Subcutaneous adipose tissue (tissue), 4 donors: Measurements from ENCODE around the gene GTF2F2. TPM values are rescaled to one million over a fixed set of nuclear protein-coding genes. Genes with fewer than 3 reads are reported as not detected.

Source experiments
- small RNA-seq: library from RNA; depleted of rRNA; stranded (forward); fragments of <200 nt; gene quantifications from one replicate; pipeline ENCODE3, GENCODE V24; 2016
- total RNA-seq, 4 donors: library from RNA; depleted of rRNA; stranded (reverse); fragments of >200 nt; gene quantifications; one replicate each; pipeline ENCODE4 v1.1.0, GENCODE V29; 2016
- TF ChIP-seq, protein P1 (sequence below): fragments of 450-650 bp; IDR thresholded peaks from one replicate; pipeline ENCODE4 v1.5.1; 2016; ENCODE audit warnings: low read depth, mild to moderate bottlenecking, control low read depth, antibody characterized with exemption, moderate library complexity

Gene GTF2F2
- total RNA-seq, 4 donors from 2014 or later = 9.0 to 21.5 (median 15.2) TPM

DNA sequence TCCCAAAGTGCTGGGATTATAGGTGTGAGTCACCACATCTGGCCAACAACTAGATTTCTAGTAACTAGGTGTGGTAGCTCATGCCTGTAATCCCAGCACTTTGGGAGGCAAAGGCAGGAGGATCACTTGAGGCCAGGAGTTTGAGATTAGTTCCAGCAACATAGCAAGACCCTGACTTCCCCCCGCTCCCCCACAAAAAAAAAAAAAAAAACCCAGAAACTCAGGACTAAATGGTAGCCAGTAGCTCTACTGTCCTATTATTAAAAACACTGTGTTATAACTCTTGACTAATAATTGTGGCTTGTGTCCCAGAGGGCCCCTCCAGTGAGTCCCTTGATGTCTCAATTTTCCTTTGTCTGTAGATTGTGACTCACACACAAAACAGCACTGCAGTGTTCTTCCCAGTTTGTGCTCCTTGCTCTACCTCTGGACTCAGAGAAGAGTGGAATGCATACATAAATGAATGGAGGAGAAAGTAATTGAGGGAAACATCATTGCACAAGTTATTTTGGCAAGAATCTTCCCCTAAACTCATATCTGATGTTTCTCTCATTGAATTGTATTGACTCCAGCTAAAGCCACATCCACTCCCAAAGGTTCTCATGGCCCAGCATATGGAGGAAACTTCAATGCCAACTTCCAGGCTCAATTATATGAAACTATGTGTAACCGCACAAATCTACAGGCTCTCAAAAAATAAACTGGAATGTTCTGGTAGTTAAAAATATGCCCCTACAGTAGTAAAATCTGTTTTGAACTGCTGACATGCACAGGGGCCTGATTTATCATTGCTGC lies 211.9 kb downstream of the GTF2F2 start:
- TF ChIP-seq, protein P1, sequence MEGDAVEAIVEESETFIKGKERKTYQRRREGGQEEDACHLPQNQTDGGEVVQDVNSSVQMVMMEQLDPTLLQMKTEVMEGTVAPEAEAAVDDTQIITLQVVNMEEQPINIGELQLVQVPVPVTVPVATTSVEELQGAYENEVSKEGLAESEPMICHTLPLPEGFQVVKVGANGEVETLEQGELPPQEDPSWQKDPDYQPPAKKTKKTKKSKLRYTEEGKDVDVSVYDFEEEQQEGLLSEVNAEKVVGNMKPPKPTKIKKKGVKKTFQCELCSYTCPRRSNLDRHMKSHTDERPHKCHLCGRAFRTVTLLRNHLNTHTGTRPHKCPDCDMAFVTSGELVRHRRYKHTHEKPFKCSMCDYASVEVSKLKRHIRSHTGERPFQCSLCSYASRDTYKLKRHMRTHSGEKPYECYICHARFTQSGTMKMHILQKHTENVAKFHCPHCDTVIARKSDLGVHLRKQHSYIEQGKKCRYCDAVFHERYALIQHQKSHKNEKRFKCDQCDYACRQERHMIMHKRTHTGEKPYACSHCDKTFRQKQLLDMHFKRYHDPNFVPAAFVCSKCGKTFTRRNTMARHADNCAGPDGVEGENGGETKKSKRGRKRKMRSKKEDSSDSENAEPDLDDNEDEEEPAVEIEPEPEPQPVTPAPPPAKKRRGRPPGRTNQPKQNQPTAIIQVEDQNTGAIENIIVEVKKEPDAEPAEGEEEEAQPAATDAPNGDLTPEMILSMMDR = no peak

DNA sequence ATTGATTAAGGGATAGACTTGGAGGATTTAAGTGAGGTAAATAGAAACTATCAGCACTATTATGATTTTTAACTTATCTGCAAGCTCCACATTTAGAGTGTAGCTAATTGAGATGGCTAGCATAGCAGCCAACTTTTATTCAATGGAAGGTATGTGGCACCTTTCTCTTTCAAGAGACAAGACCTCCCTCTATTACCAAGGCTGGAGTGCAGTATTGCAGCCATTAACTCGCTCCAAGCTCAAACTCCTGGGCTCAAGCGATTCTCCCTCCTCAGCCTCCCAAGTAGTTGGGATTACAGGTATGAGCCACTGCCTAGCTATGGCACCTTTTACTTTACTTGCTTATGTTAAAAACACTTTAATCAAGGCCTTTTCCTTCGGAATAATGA lies 212.5 kb downstream of the GTF2F2 start:
- TF ChIP-seq, protein P1 = no peak

DNA sequence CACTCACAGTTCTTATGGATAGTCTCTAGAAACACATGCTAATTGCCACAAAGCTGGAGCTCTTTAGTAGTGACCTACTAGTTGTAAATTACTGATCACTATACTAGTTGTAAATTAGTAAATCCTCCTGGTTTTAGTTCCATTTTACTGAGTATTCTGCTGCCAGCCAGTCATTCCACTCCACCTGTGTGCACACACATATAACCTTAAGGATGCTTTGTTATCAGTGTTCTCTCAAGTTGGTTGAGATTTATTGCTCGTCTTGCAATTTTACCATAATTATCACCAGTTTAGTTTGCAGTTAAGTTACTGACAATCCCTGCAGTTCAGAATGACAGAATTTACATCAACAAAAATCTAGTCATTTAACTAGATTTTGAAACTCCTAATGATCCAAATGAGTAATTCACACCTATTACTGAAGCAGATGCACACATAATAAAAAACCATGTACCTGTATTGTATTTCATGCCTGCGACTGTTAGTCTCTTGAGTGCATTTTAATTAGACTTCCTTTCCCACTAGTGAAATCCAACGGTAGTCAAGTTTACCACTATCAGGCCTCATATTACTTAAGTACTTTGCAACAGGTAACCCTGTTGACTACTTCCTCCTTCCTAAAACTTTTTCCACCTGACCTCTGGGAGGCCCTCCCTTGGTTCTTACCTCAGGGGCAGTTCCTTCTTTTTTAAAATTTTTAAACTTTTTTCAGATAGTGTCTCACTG lies 213.1 kb downstream of the GTF2F2 start:
- TF ChIP-seq, protein P1 = no peak

Small RNAs within 50 kb of the gene (small RNA-seq; reads per million reads assigned to genes)
- not detected for gene AL138693.1
- not detected for gene AL138963.2

Other genes with a start within 250 kb of the GTF2F2 start
- gene NUFIP1, start 131.0 kb upstream of the GTF2F2 start, total RNA-seq = 1 to 10 TPM; 2.0 to 3.8 (median 3.0) TPM
- gene GPALPP1, start 131.0 kb upstream of the GTF2F2 start, total RNA-seq = 10 to 100 TPM; 17.1 to 27.3 (median 21.7) TPM
- not detected for gene KCTD4, start 80.5 kb downstream of the GTF2F2 start, total RNA-seq
- gene TPT1, start 220.7 kb downstream of the GTF2F2 start, total RNA-seq = 1,000 to 10,000 TPM; 4,074 to 4,420 (median 4,249) TPM